Subcutaneous adipose tissue (tissue), 4 donors: ENCODE measurements around the gene ZNF469. TPM values are rescaled to one million over a fixed set of nuclear protein-coding genes. Genes with fewer than 3 reads are reported as not detected.

Source experiments
- CTCF ChIP-seq: fragments of 450-650 bp; IDR thresholded peaks from one replicate; pipeline ENCODE4 v1.5.1; 2016; ENCODE audit warnings: low read depth, mild to moderate bottlenecking, control low read depth, antibody characterized with exemption, moderate library complexity
- total RNA-seq, 4 donors: library from RNA; depleted of rRNA; stranded (reverse); fragments of >200 nt; gene quantifications; one replicate each; pipeline ENCODE4 v1.1.0, GENCODE V29; 2016

ZNF469 gene, protein sequence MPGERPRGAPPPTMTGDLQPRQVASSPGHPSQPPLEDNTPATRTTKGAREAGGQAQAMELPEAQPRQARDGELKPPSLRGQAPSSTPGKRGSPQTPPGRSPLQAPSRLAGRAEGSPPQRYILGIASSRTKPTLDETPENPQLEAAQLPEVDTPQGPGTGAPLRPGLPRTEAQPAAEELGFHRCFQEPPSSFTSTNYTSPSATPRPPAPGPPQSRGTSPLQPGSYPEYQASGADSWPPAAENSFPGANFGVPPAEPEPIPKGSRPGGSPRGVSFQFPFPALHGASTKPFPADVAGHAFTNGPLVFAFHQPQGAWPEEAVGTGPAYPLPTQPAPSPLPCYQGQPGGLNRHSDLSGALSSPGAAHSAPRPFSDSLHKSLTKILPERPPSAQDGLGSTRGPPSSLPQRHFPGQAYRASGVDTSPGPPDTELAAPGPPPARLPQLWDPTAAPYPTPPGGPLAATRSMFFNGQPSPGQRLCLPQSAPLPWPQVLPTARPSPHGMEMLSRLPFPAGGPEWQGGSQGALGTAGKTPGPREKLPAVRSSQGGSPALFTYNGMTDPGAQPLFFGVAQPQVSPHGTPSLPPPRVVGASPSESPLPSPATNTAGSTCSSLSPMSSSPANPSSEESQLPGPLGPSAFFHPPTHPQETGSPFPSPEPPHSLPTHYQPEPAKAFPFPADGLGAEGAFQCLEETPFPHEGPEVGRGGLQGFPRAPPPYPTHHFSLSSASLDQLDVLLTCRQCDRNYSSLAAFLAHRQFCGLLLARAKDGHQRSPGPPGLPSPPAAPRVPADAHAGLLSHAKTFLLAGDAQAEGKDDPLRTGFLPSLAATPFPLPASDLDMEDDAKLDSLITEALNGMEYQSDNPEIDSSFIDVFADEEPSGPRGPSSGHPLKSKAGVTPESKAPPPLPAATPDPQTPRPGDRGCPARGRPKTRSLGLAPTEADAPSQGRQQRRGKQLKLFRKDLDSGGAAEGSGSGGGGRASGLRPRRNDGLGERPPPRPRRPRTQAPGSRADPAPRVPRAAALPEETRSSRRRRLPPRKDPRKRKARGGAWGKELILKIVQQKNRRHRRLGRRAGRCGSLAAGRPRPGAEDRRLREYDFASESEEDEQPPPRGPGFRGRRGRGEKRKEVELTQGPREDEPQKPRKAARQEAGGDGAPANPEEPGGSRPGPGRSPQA (N-terminal part only)
- total RNA-seq = 1 to 10 TPM in 1 of 4 donors, under 1 TPM in 3; 0.57 to 1.3 (median 0.75) TPM

- no peak for TF ChIP-seq CTCF
Observed at GRCh38 chr16:88382491-88383400, at the start of gene ZNF469. Gene ZNF469 (plus strand): TSS chr16:88382959. CDS start chr16:88427471, 44,512 bp downstream.

DNA sequence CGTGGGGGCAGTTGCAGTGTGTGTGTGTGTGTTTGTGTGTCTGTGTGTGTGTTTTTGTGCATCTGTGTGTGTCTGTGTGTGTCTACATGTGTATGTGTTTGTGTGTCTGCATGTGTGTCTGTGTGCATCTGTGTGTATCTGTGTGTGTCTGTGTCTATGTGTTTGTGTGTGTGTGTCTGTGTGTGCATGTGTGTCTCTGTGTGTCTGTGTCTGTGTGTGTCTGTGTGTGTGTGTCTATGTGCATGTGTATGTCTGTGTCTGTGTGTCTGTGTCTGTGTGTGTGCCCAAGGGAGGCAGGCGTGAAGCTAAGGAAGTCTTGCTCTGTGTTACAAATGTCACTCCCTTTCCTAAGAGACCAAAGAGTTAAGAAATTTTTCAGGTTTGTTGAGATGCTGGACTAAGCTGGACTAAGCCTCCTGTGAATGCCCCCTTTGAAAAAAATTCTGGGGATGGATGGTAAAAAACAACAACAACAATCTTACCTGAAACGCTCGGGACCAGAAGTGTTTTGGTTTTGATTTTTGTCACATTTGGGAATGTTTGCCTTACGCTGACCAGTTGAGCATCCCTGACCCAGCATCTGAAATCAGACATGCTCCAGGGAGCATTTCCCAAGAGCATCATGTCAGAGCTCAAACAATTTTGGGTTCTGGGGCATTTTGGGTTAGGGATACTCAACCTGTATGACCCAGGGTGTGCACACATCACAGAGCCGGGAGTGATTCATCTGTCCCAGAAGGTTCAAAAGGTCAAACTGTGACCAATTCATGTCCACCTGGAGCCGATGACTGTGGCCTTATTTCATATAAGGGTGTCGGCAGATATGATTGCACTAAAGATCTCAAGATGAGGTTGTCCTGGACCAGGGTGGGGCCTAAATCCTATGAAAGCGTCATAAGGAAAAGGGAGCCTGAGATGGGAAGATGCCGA, 48.6 kb upstream of the ZNF469 start:
- no peak for TF ChIP-seq CTCF

GRCh38 chr16:88334778-88335720, 47.7 kb upstream of the ZNF469 start:
- no peak for TF ChIP-seq CTCF

DNA sequence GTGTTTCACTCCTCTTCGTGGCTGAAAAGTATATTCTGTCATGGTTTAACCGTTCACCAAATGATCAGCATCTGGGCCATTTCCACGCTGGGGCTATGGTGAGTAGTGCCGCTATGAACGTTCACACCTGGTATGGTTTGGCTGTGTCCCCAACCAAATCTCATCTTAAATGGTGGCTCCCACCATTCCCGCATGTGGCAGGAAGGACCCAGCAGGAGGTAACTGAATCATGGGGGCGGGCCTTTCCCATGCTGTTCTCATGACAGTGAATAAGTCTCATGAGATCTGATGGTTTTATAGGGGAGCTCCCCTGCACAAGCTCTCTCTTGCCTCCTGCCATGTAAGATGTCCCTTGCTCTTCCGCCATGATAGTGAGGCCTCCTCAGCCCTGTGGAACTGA, 45.7 kb upstream of the ZNF469 start:
- TF ChIP-seq CTCF = no peak

- TF ChIP-seq CTCF = no peak
Observed at GRCh38 chr16:88337538-88337937, 45.2 kb upstream of the ZNF469 start.
